Fibroblast of skin of right quadriceps (primary cell): ENCODE data around the gene RTL10.

ENCODE experiments used
- DNase-seq: peaks from one replicate; pipeline ENCODE4 v3.0.0-alpha.2; 2013

Gene RTL10

GRCh38 chr22:19821523-19822300 is 33.0 kb downstream of the RTL10 start:
- DNase-seq = no peak

DNA sequence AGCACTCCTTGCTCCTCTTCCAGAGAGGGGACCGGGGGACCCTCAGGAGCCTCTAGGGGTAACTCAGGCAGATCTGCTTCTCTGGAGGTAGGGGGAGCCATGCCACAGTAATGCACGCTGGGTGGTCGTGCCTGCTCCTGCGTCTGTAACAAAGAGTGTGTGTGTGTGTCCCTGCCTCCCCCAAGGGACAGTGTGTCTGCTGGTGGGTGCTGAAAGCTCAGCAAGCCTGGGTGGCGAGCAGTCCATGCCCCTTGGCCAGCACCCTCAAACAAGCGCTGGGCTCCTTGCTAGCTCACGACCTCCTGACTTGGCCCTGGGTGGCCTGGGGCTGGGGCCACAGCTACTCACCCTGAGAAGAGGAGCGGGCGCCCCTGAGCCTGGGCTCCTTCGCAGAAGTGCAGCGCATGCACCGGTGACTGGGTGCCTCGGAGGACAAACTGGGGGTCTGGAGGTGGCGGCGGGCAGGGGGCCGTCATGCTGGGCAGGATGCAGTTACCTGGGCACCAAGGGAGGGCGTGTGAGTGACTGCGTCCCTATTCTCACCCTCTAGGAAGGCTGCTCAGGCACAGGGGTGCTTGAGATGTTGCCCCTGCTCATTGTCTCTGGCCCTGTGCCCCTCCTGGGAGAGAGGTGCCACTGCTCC is 33.7 kb downstream of the RTL10 start:
- DNase-seq = no peak

DNA sequence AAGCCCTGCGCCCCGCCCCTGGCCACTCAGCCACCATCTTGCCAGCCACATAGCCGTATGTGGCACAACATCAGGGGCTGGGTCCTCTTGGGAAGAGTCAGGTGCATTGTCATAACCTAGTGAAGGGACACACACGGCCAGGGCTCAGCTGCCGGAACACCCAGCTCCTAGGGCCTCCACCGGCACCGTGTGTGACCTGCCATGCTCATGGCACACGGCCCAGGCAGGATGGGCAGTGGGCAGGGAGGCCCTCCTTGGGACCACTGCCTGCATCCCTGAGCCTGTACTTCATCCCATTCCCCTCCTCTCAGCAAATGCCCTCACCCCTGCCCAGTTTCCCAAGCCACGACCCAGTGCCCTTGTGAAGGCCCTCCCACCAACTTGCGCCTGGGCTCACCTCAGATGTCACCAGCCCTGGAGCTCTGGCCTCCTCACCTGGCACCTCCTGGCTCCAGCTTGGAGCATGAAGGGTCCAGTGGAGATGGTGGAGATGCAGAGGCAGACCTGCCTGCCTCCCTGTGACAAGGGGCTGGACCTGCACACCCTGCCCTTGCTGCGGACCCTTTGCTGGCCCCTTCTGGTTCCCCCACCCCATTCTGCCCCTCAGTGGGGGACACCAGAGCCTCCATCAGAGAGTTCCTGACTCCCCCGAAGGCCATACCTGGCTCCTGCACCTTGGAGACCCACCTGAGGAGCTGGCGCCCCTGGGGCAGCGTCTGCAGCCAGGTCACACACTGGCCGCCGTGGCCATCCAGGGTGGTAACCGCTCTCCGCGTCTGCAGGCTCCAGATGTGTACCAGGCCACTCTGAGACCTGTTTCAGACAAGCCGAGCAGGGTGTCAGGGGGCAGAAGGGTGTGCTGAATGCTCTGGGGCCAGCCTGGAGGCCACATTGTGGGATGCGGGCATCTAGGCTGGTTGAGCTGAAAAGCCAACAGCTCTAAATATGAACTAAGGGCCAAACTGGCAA is 34.5 kb downstream of the RTL10 start:
- no peak for DNase-seq

DNA sequence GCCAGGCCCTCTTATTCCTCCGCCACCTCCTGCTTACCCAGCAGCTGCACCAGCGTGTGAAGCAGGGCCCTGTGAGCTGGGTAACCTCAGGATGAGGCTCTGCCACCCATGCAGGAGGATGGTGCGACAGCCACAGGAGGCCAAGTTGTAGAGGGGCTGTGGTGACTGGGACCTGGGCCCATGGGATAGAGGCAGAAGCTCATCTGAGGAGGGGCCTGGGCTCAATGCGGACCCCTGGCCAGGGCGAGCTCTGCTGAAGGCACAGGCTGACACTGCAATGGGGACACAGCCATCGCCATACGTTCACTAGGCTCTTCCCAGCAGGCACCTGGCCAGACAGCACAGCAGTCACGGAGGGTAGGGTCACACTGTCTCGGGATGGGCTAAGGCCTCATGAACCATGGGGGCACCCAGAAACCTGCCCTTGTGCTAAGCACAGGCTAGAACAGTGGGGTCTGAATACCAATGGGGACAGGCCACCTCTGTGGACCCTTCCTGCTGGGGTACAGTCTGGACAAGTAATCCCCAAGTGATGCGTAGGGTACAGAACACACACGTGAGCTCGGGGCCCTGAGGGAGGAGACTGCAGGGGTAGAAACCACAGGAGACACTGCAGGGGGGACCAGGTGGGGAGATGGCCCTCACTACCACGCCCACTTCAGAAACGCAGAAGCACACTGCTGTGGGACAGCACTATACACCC is 35.3 kb downstream of the RTL10 start:
- DNase-seq = no peak

DNA sequence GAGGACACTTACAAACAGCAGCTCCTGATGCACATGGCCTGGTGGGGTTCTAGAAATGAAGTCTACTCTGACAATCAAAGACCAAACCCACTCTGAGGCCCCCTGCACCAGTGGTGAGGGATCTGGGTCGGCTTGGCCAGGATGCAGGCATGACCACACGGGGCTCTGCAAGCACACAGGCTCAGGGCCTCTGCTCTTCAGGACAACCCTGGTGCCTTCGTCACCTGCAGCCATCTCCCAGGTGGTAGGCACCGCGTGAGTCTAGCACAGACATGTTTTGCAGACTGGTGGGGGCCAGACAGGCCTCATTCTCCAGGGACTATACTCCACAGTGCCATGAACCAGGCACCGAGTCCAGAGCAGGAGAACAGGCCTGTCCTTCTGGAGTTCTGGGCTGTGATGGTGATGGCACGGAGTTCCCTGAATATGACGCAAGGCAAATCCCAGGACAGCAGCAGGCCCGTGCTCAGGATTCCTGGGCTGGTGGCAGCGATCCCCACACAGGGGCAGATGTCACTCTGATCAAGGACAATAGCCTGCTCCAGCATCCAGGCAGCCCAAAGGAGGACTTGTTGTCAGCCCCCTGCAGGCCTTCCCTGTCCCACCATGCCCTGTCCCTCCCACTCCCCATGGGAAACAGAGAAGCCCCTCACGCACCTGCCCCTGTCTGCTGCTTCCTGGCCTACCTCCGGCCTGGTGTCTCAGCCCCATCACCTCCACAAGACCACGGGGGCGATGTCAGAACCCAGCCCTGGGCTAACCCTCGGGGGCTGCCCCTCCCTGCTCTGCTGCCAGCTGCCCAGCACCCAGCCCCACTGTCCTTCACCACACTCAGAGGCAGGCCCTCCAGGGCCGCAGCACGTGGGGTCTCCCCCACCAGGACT is 36.1 kb downstream of the RTL10 start:
- no peak for DNase-seq

DNA sequence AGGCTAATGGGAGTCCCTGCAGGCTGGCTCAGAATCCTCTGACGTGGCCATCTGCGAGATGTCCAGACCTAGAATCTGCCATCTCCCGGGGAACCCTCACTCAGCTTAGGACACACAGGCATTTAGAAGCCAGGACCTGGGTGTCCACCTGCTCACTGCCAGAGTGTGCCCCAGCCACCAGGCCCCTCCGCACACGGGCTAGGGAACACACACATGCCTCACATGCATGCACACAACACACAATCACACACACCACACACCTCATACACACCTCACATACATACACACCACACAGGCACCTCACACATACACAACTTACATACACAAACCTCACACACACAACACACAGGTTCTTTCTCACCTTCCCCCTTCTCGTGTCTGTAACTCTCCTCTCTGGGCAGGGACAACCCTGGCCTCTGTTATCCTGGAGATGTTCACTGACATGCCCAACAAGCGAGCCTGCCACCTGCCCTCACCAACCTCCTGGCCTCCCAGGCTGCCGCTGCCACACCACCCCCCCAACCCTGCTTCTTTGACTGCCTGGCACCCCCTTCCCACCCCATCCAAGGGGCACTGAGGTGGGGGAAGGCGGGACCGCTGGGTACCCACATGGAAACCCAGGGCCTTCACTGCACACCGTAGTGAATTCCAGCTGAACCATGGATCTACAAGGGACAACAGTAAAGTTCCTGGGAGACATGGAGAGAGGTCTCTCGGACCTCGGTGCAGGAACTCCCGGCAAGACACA is 38.1 kb downstream of the RTL10 start:
- DNase-seq = no peak

- DNase-seq = no peak
These were observed 38.8 kb downstream of the RTL10 start for GRCh38 chr22:19815823-19816290.

GRCh38 chr22:19815093-19815822 is 39.4 kb downstream of the RTL10 start:
- DNase-seq = no peak

GRCh38 chr22:19814428-19814827 is 40.2 kb downstream of the RTL10 start:
- DNase-seq = no peak

- DNase-seq = no peak
These were observed 41.8 kb downstream of the RTL10 start for GRCh38 chr22:19812910-19813309.

DNA sequence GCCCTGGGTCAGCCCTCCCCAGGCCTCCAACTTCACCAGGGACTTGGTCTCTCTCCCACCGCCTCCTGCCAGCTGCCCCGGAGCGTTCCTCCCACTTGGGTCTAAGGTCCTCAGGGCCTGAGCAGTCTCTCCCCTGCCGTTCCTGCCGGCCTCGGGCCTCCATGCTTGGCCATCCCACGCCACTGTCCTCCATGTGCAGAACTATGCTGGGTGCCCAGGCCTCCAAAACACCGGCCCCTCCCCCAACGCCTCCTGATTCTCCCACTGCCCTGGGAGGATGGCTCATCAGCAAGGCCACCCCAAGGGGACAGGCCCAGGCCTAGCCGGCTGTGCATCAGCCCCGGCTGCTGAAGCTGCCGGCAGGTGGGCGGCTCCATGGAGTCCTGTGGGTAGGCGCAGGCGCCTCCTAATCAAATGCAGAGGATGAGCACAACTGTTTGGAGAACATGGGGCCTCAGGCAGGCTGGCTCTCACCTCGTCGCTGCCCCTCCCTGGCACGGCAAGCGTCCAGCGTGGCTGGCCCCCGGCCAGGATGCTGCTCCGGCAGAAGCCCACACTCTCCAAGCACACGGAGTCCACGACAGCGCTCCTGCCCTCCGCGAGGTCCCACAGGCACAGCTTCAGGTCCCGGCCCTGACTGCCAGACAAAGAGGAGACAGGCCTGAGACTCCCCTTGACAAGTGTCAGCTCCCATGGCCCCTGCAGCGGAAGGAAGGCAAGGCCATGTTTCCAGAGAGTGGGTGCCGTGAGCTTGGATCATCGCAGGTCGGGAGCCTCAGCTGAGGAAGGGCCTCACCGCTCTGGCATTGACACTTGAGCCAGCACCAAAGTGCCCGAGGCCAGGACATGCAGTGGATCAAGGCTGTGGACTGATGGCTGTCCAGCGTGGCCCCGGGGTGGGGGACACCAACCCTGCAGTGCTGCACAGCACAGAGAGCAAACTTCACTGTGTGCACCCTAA is 42.6 kb downstream of the RTL10 start:
- no peak for DNase-seq

DNA sequence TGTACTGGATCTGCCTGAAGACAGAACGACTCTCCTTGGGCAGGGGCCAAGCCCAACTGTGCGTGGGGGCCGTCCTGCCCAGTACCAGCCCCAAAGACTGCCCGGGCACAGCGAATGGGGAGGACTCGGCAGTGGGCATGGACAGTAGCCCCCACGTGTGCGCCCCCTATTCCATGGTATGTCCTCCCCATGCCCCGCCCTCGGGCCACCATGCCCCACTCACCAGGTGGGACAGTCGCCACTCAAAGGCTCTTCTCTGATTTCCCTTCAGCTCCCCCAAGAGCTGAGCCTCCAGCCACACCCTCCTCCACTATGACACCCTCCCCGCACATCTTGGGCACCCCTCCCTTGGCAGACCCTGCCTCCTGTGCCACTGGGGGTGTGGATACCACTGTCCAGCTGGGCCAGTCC is 43.5 kb downstream of the RTL10 start:
- DNase-seq = no peak

DNA sequence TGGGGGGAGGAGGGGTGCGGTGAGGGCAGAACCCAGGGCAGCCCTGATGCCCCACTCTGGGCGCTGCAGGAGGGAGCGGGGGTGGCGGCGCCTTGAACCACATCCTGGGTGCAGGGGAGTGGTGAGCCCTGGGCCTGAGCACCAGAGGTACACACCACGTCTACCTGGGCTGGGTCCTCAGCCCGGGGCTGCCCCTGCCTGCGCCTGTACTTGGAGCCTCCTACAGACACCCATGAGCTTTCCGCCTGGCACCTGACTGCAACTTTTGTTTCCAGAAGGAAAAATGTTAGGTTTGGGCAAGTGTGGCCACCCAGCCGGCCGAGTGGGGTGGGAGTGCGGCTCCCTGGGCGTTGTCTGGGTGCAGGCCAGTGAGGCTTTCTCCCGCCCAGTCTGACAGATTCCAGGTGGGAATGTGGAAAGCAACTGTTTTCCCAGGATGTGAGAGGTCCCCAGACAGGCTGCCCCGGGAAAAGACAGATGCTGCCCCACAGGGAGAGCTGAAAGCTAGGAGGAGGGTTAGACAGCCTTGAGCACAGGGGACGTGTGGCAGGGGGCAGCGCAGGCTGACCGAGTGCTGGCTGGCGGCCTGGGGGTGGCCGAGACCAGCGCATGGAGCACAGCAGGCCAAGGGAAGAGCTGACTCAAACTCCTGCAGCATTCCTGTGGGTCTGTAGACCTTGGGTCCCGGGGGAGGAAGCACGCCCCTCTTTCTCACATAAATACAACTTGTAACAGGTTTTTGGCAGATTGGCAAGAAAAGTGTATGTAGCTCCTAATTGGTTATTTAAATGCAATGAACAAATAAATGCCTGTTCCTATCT is 44.1 kb downstream of the RTL10 start:
- DNase-seq = peak; percentile 90

DNA sequence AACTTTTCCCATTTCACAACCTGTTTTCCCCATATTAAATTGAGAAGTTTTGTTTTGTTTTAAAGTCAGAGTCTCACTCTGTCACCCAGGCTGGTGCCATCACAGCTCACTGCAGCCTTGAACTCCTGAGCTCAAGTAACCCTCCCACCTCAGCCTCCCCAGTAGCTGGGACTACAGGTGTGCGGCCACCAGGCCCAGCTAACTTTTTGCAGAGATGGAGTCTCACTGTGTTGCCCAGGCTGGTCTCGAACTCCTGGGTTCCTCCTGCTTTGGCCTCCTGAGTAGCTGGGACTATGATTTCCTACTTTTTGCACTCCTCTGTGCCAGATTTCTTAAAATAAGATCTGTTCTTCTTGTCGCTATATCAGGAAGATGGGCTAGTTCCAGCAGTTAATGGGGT is 44.9 kb downstream of the RTL10 start:
- no peak for DNase-seq

- DNase-seq = no peak
These were observed 45.7 kb downstream of the RTL10 start for GRCh38 chr22:19808873-19809478.

GRCh38 chr22:19807914-19808872 is 46.5 kb downstream of the RTL10 start:
- no peak for DNase-seq
